H9 (cell line): ENCODE data around the gene CDYL. TPM values are rescaled to one million over a fixed set of nuclear protein-coding genes. Genes with fewer than 3 reads are reported as not detected.

Source experiments
- DNase-seq: peaks from one replicate; pipeline ENCODE4 v3.0.0-alpha.2; 2017
- H2AFZ ChIP-seq: one replicate; pipeline ENCODE4 v1.6.1; 2013; ENCODE audit warnings: mild to moderate bottlenecking, low read length, control low read depth, moderate library complexity
- H2AK5ac ChIP-seq: 2 replicates; pipeline ENCODE4 v1.6.1; 2013; ENCODE audit warnings: low read length, control low read depth, mixed read lengths; ENCODE audit not compliant: insufficient read length
- H2BK120ac ChIP-seq: one replicate; pipeline ENCODE4 v1.6.1; 2013; ENCODE audit warnings: low read depth, mild to moderate bottlenecking, low read length, control low read depth, inconsistent platforms; ENCODE audit not compliant: poor library complexity, severe bottlenecking
- H2BK12ac ChIP-seq: 2 replicates; pipeline ENCODE4 v1.6.1; 2013; ENCODE audit warnings: low read length, control low read depth, mixed read lengths, low read depth; ENCODE audit not compliant: insufficient read length
- H2BK15ac ChIP-seq: 2 replicates; pipeline ENCODE4 v1.6.1; 2013; ENCODE audit warnings: low read depth, low read length, control low read depth
- H2BK20ac ChIP-seq: one replicate; pipeline ENCODE4 v1.6.1; 2013; ENCODE audit warnings: low read depth, mild to moderate bottlenecking, low read length, control low read depth, inconsistent platforms; ENCODE audit not compliant: poor library complexity, severe bottlenecking
- H2BK5ac ChIP-seq: 2 replicates; pipeline ENCODE4 v1.6.1; 2013; ENCODE audit warnings: low read length, control low read depth, mixed read lengths; ENCODE audit not compliant: insufficient read length
- H3K14ac ChIP-seq: 2 replicates; pipeline ENCODE4 v1.6.1; 2013; ENCODE audit warnings: low read length, control low read depth; ENCODE audit not compliant: insufficient read depth
- H3K18ac ChIP-seq: 2 replicates; pipeline ENCODE4 v1.6.1; 2013; ENCODE audit warnings: low read depth, mild to moderate bottlenecking, mixed read lengths, low read length, control low read depth; ENCODE audit not compliant: insufficient read length
- H3K23ac ChIP-seq: 2 replicates; pipeline ENCODE4 v1.6.1; 2013; ENCODE audit warnings: low read length, control low read depth, mixed read lengths, low read depth; ENCODE audit not compliant: insufficient read length
- H3K23me2 ChIP-seq: 2 replicates; pipeline ENCODE4 v1.6.1; 2013; ENCODE audit warnings: low read depth, mild to moderate bottlenecking, mixed read lengths, low read length, control low read depth; ENCODE audit not compliant: insufficient read length, poor library complexity, severe bottlenecking
- H3K27ac ChIP-seq: 2 replicates; pipeline ENCODE4 v1.5.1; 2013; ENCODE audit warnings: low read length, control low read depth, mixed read lengths, low read depth; ENCODE audit not compliant: insufficient read length
- H3K27me3 ChIP-seq: 2 replicates; pipeline ENCODE4 v1.6.1; 2013; ENCODE audit warnings: low read length, control low read depth, inconsistent platforms; ENCODE audit not compliant: insufficient read depth
- H3K4ac ChIP-seq: 2 replicates; pipeline ENCODE4 v1.6.1; 2013; ENCODE audit warnings: low read depth, mild to moderate bottlenecking, control low read depth, inconsistent platforms, low read length, moderate library complexity
- H3K4me1 ChIP-seq: 2 replicates; pipeline ENCODE4 v1.6.1; 2013; ENCODE audit warnings: low read length, control low read depth, inconsistent platforms; ENCODE audit not compliant: insufficient read depth
- H3K4me2 ChIP-seq: 2 replicates; pipeline ENCODE4 v1.6.1; 2013; ENCODE audit warnings: low read length, control low read depth, mixed read lengths; ENCODE audit not compliant: insufficient read length, insufficient read depth
- H3K56ac ChIP-seq: 2 replicates; pipeline ENCODE4 v1.6.1; 2013; ENCODE audit warnings: low read depth, mild to moderate bottlenecking, mixed read lengths, low read length, control low read depth; ENCODE audit not compliant: insufficient read length
- H3K79me1 ChIP-seq: 2 replicates; pipeline ENCODE4 v1.6.1; 2013; ENCODE audit warnings: low read depth, mild to moderate bottlenecking, moderate library complexity, low read length, control low read depth, inconsistent platforms; ENCODE audit not compliant: insufficient read depth, poor library complexity, severe bottlenecking
- H3K79me2 ChIP-seq: 2 replicates; pipeline ENCODE4 v1.6.1; 2013; ENCODE audit warnings: low read length, control low read depth, inconsistent platforms; ENCODE audit not compliant: insufficient read depth
- H3K9ac ChIP-seq: 2 replicates; pipeline ENCODE4 v1.6.1; 2013; ENCODE audit warnings: low read length, control low read depth, mixed read lengths; ENCODE audit not compliant: insufficient read length; ENCODE audit errors: extremely low read depth
- H3K9me3 ChIP-seq: one replicate; pipeline ENCODE4 v1.6.1; 2013; ENCODE audit warnings: low read depth, low read length, inconsistent platforms; ENCODE audit not compliant: control insufficient read depth
- H3T11ph ChIP-seq: one replicate; pipeline ENCODE4 v1.6.1; 2013; ENCODE audit warnings: mild to moderate bottlenecking, low read length, control low read depth, inconsistent platforms
- H4K20me1 ChIP-seq: one replicate; pipeline ENCODE4 v1.6.1; 2013; ENCODE audit not compliant: control insufficient read depth, insufficient read length, insufficient read depth
- H4K5ac ChIP-seq: 2 replicates; pipeline ENCODE4 v1.6.1; 2013; ENCODE audit warnings: low read depth, mild to moderate bottlenecking, mixed read lengths, low read length, control low read depth; ENCODE audit not compliant: insufficient read length
- H4K8ac ChIP-seq: replicated peaks from 2 replicates; pipeline ENCODE4 v1.6.1; 2013; ENCODE audit warnings: low read length, control low read depth, mixed read lengths, low read depth; ENCODE audit not compliant: insufficient read length
- H4K91ac ChIP-seq: 2 replicates; pipeline ENCODE4 v1.6.1; 2013; ENCODE audit warnings: low read depth, mild to moderate bottlenecking, moderate library complexity, mixed read lengths, low read length, control low read depth; ENCODE audit not compliant: insufficient read length
- H3K27ac Mint-ChIP-seq, 3 experiments: 2 replicates in 2 of 3; 3 replicates in 1 of 3; pipeline ENCODE4 v1.8.0; 2020 to 2021; ENCODE audit warnings: mixed read lengths in 3 of 3, mild to moderate bottlenecking in 1 of 3, moderate library complexity in 1 of 3
- H3K27me3 Mint-ChIP-seq: 2 replicates; pipeline ENCODE4 v1.8.0; 2021; ENCODE audit warnings: low read depth, mild to moderate bottlenecking, moderate library complexity, mixed read lengths
- H3K36me3 Mint-ChIP-seq, 3 experiments: 2 replicates in 2 of 3; 3 replicates in 1 of 3; pipeline ENCODE4 v1.8.0; 2020 to 2021; ENCODE audit warnings: low read depth in 3 of 3, mixed read lengths in 3 of 3; ENCODE audit not compliant: insufficient read depth in 1 of 3
- H3K4me1 Mint-ChIP-seq, 2 experiments: 2 replicates each; pipeline ENCODE4 v1.8.0; 2020; ENCODE audit warnings: mixed read lengths in 2 of 2
- H3K4me3 Mint-ChIP-seq, 2 experiments: 2 replicates in 1 of 2; 3 replicates in 1 of 2; pipeline ENCODE4 v1.8.0; 2020 to 2021; ENCODE audit warnings: mild to moderate bottlenecking in 2 of 2, mixed read lengths in 2 of 2, moderate library complexity in 1 of 2
- H3K9me3 Mint-ChIP-seq, 2 experiments: 2 replicates in 1 of 2; 3 replicates in 1 of 2; pipeline ENCODE4 v1.8.0; 2020; ENCODE audit warnings: mild to moderate bottlenecking in 2 of 2, mixed read lengths in 2 of 2, moderate library complexity in 1 of 2
- WGBS: extraction: QIAGEN DNeasy Blood & Tissue Kit; methylation state at CpG from one replicate; pipeline ENCODE4 v1.1.7; 2013; ENCODE audit warnings: missing lambda C conversion rate, low lambda C conversion rate, mixed read lengths; ENCODE audit not compliant: insufficient read length; ENCODE audit errors: extremely low coverage; 5-methylcytosine and 5-hydroxymethylcytosine counted together
- total RNA-seq: library from RNA; stranded (reverse); gene quantifications from 2 replicates; pipeline ENCODE4 v1.2.1, GENCODE V29; 2021
- TF ChIP-seq, protein P1 (sequence below): fragments of 200-600 bp; sonication (generic); conservative IDR thresholded peaks from 3 replicates; pipeline ENCODE4 v1.8.0; 2021; ENCODE audit warnings: antibody characterized with exemption, mild to moderate bottlenecking

The CDYL gene
- total RNA-seq, 1 experiment from 2014 or later = 95.0 TPM

DNA sequence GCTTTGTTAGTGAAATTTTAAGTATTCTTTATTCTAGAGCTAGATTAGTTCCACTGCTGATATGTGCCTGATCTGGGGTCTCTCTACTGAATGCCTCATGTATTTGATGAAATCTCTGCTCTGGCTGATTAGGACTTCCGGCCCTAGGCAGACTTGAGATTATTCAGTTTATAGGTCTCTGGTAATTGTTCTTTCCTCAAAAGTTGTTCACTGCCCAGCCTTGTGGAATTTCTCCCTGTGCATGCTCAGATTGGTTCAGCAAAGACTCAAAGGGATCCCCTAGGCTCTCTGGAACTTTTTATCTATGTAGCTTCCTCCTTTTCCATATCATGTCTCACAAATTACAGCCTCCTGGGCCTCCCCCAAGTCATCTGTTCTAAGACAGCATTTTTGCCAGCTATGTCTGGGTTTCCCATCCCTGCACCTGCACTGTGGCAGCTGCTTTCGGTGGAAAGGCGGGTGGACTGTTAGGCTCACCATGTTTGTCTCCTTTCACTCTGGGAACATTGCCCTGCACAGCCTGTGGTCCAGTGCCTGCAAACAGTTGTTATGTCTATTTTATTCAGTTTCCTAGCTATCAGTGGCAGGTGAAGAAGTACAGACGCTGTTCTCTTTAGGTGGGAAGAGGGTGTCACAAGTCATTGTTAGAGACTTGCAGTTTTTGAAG is 154.0 kb downstream of the CDYL start:
- Mint-ChIP-seq H3K27ac (peak overlapping the region; percentile 2 to 79 (median 27); a peak in 4 of 7 replicates), H3K9me3 (no peaks in the 10 kb centered on the region; a peak in 1 of 5 replicates), H3K27me3 (no peaks in the 10 kb centered on the region), H3K4me3 (no peak overlapping the region), H3K4me1 (peaks cover 61 to 64% of the 10 kb centered on the region in 2 experiments), H3K36me3 (peaks cover 0 to 9% (median 5%) of the 10 kb centered on the region in 3 experiments; a peak in 4 of 7 replicates)
- no peak overlapping the region for H3K23ac ChIP-seq
- H4K8ac ChIP-seq = no peak overlapping the region
- H2BK120ac ChIP-seq = no peak overlapping the region
- no peaks in the 10 kb centered on the region for H3K9me3 ChIP-seq
- no peak overlapping the region for H4K91ac ChIP-seq
- H3T11ph ChIP-seq = no peak overlapping the region
- no CpG with 5 or more reads among the region's 4 CpGs for WGBS
- H3K4ac ChIP-seq = no peak overlapping the region
- H3K27ac ChIP-seq = no peak overlapping the region
- peaks cover 16% of the 10 kb centered on the region; the same call in 1 of the 2 replicates for H3K79me2 ChIP-seq
- no peak overlapping the region for H3K14ac ChIP-seq
- H2AK5ac ChIP-seq = no peak overlapping the region
- no peak overlapping the region for H3K9ac ChIP-seq
- no peak overlapping the region for H2AFZ ChIP-seq
- peaks cover 15% of the 10 kb centered on the region for H3K79me1 ChIP-seq
- H3K27me3 ChIP-seq = no peaks in the 10 kb centered on the region
- no peak overlapping the region for H3K4me2 ChIP-seq
- H3K18ac ChIP-seq = no peak overlapping the region
- no peak overlapping the region for H3K56ac ChIP-seq
- no peak overlapping the region for H2BK20ac ChIP-seq
- H4K20me1 ChIP-seq = no peaks in the 10 kb centered on the region
- H4K5ac ChIP-seq = no peak overlapping the region
- H2BK15ac ChIP-seq = no peak overlapping the region
- no peak for DNase-seq
- no peak overlapping the region for H2BK5ac ChIP-seq
- TF ChIP-seq, protein P1, sequence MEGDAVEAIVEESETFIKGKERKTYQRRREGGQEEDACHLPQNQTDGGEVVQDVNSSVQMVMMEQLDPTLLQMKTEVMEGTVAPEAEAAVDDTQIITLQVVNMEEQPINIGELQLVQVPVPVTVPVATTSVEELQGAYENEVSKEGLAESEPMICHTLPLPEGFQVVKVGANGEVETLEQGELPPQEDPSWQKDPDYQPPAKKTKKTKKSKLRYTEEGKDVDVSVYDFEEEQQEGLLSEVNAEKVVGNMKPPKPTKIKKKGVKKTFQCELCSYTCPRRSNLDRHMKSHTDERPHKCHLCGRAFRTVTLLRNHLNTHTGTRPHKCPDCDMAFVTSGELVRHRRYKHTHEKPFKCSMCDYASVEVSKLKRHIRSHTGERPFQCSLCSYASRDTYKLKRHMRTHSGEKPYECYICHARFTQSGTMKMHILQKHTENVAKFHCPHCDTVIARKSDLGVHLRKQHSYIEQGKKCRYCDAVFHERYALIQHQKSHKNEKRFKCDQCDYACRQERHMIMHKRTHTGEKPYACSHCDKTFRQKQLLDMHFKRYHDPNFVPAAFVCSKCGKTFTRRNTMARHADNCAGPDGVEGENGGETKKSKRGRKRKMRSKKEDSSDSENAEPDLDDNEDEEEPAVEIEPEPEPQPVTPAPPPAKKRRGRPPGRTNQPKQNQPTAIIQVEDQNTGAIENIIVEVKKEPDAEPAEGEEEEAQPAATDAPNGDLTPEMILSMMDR = no peak
- no peak overlapping the region for H2BK12ac ChIP-seq
- no peaks in the 10 kb centered on the region for H3K23me2 ChIP-seq
- H3K4me1 ChIP-seq = peaks cover 19% of the 10 kb centered on the region; the same call in 1 of the 2 replicates
